ENCODE measurements around the gene RPL29.

- no peak for TF ChIP-seq CTCF (IDR thresholded peaks at IDR 0.05; ENCODE audit: insufficient read depth, low read length, poor library complexity, severe bottlenecking)
- TF ChIP-seq EZH2phosphoT487 (conservative IDR thresholded peaks at IDR 0.05; ENCODE audit: low read length): no peak
Measured at GRCh38 chr3:51950899-51951298, 44.8 kb downstream of the RPL29 start.

Data from SU-DHL-6 (cell line).